ENCODE data around the gene GNG13.
"Not testable (repeated sequence)": the region's sequence is repeated elsewhere in the genome, so short reads cannot be mapped to it uniquely, and the experiment has no call there.

GNG13 gene

DNA sequence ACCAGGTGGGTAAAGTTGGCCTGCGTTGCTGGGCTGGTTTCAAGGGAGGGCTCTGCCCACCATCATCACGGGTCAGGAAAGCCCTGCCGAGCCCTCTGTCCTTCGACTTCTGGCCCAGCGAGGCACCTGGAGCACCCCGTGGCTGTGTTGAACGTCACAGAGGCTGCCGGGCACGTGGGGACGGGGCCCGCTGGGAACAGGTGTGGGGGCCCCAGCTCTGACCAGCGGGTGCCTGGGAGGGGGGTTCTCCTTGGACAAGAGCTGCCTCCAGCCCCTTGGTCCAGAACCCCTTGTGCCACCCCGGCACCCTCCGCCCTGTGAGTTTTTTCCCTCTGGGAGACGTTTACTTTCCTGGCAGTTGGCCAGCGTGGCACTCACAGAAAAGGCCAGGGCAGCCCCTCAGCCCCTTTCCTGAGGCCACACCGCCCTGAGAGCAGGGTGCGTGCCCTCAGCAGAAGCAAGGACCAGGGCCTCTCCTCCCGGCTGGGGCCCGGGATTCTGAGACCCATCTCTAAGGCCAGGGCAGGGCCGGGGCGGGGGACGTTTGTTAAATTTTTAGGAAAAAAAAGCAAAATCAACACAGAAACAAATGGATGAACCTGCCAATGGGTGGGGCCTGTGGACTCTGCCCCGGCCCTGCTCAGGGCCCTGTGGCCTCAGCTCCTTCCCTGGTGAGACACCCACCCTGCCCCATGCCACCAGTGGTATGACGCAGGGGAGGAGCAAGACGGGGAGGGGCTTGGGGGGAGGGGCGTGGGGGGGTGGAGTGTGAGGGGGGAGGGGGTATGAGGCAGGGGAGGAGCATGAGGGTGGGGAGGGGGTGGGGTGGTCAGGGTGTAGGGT is 31.3 kb upstream of the GNG13 start:
- no peak for DNase-seq

DNA sequence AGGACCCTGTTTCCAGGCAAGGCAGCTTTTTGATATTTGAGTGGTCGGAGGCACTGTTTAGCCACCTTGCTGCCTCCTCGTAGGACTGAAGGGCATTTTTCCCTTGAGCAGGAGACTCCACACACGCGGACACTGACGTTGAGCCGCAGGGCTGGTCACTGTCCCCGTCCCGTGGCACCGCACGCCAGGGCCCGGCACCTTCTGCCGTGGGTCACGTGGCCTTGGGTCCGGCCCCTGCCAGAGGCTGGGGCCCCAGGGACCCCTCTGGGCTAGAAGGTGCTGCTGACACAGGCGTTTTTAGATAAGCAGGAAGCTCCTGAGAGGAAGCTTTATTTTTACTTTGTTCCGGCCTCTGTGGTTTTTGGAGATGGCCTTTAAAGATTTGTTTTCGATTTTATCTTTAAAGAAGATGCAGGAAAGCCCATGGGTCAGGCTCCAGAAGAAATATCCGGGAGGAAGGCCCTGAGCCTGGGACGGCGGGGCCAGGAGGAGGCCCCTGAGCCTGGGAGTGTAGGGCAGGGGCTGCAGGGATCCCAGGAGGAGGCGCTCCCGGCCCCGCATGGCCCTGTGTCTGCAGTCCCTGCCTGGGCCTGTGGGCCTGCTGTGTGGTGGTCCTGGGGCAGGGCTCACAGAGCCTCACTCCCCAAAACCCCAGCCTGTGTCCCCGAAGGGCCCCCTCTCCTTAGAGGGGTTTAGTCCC is 30.5 kb upstream of the GNG13 start:
- no peak for DNase-seq

GRCh38 chr16:830107-830870 is 29.8 kb upstream of the GNG13 start:
- no peak for DNase-seq

GRCh38 chr16:828891-829290 is 28.4 kb upstream of the GNG13 start:
- no peak for DNase-seq

GRCh38 chr16:827513-827912 is 27.0 kb upstream of the GNG13 start:
- DNase-seq, result no peak

DNA sequence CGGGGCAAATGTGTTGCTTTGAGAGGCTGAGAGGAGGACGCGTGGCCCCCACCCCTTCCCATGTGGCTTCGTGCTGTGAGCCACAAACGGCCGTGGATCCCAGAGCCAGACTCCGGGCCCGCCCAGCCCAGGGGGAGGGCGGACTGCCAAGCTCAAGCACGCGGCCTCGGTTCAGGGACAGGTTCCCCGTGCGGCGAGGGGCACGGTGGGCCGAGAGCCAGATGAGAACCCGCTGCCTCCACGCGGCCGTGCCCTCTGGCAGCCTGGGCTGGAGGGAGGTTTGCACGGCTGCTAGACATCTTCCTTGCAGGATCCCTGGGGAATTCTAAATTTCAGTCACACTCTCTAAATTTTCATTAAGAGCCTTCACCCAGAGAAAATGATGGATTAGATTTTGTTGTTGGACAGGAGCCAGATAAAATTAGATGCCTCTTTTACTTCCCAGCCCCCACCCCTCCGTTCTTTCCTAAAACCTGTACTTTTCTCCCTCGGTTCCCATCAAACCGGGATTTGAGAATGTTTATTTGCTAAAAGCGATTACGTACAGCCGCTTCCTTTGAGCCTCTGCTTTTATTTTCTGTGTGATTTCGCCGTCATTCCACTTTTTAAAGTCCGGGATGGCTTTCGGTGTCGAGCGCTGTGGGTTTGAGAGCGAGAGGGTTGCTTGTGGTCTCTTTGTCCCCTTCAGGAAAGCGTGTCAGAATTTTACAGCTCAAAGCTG is 25.0 kb upstream of the GNG13 start:
- no peak for DNase-seq

DNA sequence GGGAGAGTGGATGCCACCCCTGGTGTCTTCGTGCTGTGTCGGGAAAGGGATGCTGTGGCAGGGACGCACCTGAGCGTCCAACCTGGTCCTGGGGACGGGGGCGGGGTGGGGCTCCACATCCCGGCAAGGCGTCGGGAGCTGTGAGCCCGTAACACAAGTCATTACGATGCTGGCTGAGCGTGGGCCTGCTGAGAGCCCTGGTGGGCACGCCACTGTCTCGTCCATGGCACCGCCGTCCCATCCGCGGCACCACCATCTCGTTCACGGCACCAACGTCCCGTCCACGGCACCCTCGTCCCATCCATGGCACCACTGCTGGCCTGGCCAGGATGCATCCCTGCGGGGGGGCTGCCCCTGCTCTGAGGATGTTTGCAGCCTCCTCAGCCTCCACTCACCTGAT is 24.1 kb upstream of the GNG13 start:
- DNase-seq, result no peak

DNA sequence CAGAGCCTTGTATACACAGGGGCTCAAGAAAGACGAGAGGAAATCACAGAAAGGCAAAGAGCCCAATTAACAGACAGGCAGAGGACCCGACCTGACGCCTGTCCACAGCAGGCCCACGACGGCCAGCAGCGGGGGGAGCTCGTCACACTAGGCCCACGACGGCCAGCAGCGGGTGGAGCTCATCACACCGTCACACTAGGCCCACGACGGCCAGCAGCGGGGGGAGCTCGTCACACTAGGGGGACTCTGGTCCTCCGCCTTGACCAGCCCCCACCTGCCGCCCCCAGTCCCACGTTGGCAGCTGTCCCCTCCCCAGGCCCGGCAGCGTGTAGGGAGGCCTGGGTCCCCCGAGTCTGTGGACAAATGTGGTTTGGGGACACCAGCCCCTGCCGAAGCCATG is 23.7 kb upstream of the GNG13 start:
- DNase-seq, result no peak

DNA sequence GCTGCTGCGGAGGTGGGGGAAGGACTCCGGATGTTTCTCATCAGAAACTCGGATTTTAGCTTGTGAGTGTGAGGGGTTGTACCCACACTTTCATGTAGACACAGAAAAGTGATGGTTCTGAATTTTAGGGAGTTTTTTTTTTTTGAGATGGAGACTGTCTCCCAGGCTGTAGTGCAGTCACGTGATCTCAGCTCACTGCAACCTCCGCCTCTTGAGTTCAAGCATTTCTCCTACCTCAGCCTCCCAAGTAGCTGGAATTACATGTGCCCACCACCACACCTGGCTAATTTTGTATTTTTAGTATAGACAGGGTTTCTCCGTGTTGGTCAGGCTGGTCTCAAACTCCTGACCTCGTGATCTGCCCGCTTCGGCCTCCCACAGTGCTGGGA is 22.4 kb upstream of the GNG13 start:
- no peak for DNase-seq

DNA sequence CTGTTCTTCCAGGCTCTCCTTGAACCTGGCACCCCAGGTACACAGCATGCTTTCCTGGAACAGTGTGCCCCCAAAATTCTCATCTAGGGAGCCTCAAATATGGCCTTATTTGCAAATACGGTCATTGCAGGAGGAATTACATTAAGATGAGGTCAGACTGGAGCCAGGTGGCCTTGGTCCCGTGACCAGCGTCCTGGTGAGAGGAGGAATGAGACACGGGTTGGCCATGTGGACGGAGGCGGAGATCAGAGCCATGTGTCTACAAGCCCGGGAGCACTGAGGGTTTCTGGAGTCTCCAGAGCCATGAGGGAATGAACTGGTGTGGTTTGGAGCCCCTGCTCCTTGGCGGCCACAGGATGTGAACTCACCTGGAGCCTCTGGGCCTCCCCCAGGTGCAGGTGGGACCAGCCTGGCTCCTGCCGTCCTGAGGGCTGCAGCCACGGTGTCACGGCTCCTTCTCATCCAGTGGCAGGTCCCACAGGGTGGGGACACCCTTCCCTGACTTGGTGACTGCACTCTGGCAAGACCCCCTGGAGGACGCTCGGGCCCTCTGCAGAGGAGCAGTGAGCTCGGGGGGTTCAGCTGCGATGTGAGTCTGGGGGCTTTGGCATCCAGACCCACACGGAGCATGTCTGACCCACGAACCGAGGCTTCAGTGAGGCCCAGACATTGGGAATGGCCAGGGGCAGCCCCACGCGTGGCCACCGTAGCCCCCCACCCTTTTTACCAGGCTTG is 21.8 kb upstream of the GNG13 start:
- no peak for DNase-seq

- DNase-seq, result no peak
These were observed 21.2 kb upstream of the GNG13 start for GRCh38 chr16:821751-822150.

GRCh38 chr16:820748-821147 is 20.2 kb upstream of the GNG13 start:
- DNase-seq, result no peak

- not testable (repeated sequence) for DNase-seq
These were observed 19.5 kb upstream of the GNG13 start for GRCh38 chr16:820044-820408.

- peak; percentile 78 for DNase-seq
These were observed 19.0 kb upstream of the GNG13 start for GRCh38 chr16:819336-820043.

GRCh38 chr16:818592-818991 is 18.1 kb upstream of the GNG13 start:
- no peak for DNase-seq

DNA sequence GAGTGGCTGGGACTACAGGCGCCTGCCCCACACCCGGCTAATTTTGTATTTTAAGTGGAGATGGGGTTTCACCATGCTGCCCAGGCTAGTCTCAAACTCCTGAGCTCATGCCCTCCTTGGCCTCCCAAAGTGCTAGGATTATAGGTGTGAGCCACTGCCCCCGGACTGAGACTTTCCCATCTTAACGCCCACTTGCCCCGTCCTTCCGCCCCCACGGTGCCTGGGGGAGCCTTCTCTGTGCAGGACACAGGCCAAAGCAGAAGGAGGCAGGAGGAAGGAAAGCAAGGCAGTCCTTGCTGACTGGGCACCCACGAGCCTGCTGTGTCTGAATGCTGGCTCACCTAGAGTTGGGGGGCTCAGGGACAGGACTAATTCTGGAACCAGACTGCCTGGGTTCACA is 17.6 kb upstream of the GNG13 start:
- DNase-seq, result no peak

GRCh38 chr16:817001-817906 is 16.7 kb upstream of the GNG13 start:
- DNase-seq, result no peak

GRCh38 chr16:815861-816260 is 15.3 kb upstream of the GNG13 start:
- DNase-seq, result no peak

DNA sequence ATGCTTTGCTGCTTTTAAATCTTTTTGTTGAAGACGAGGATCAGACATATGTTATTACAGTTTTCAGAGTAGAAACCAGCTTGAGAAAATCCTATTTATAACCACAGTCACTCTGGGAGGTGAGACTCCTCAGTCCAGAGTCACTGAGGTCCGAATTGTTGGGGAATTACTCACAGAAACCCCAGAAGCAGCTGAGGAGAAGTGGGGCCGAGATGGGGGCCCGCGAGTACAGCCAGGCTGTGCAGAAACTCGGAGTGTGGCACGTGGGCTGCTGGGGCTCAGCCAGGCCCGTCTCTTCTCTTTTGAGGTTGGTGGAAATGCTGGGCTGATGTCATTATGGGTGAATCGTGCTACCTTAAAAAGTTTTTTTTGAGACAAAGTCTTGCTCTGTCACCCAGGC is 14.4 kb upstream of the GNG13 start:
- no peak for DNase-seq

- no peak for DNase-seq
These were observed 13.4 kb upstream of the GNG13 start for GRCh38 chr16:813916-814412.

Data from activated effector memory CD4-positive, alpha-beta T cell treated with anti-CD3 and anti-CD28 coated beads, Interleukin-2, amount 50 U/mL, for 16 hours (primary cell).